ENCODE data around the gene DGKI.

- TF ChIP-seq CTCF (IDR thresholded peaks at IDR 0.05 in 2 of 3, conservative IDR thresholded peaks at IDR 0.05 in 1 of 3; ENCODE audit: borderline replicate concordance in 1 of 3, insufficient read depth in 1 of 3, low read depth in 2 of 3, low read length in 2 of 3), result no peak
- TF ChIP-seq ZFX (IDR thresholded peaks at IDR 0.05), result no peak
- TF ChIP-seq REST (IDR thresholded peaks at IDR 0.05; ENCODE audit: low read depth), result no peak
- TF ChIP-seq POLR2A (IDR thresholded peaks at IDR 0.05; ENCODE audit: borderline replicate concordance, extremely low read depth, insufficient read depth, insufficient read length), result no peak
- TF ChIP-seq MAX (IDR thresholded peaks at IDR 0.05), result no peak
- TF ChIP-seq ATF3 (IDR thresholded peaks at IDR 0.05), result no peak
- TF ChIP-seq EZH2 (IDR thresholded peaks at IDR 0.05), result no peak
- no peak for TF ChIP-seq SIN3A (IDR thresholded peaks at IDR 0.05; ENCODE audit: low read depth)
- no peak for TF ChIP-seq CEBPB (IDR thresholded peaks at IDR 0.05; ENCODE audit: low read depth)
- no peak for TF ChIP-seq YY1 (IDR thresholded peaks at IDR 0.05; ENCODE audit: extremely low read depth, insufficient replicate concordance, low read depth, low read length)
- no peak for TF ChIP-seq FOSL1 (IDR thresholded peaks at IDR 0.05; ENCODE audit: low read depth)
- no peak for TF ChIP-seq EGR1 (IDR thresholded peaks at IDR 0.05; ENCODE audit: low read depth)
- no peak for TF ChIP-seq POLR2AphosphoS5 (IDR thresholded peaks at IDR 0.05; ENCODE audit: low read depth, low read length)
Observed at GRCh38 chr7:137867289-137867688, 20.5 kb upstream of the DGKI start.

Measured in HCT116 (cell line).